DOHH2 (cell line): Measurements from ENCODE around the gene HLA-C.

Source experiments
- EZH2phosphoT487 ChIP-seq: fragments of 200-600 bp; sonication (generic); IDR thresholded peaks from 2 replicates; pipeline ENCODE4 v1.6.1; 2017; ENCODE audit warnings: borderline replicate concordance, mild to moderate bottlenecking, antibody characterized with exemption, low read length, moderate library complexity, mixed read lengths
- TF ChIP-seq, protein P1 (sequence below): fragments of 200-600 bp; sonication (generic); IDR thresholded peaks from one replicate; pipeline ENCODE4 v1.5.1; 2014; ENCODE audit warnings: antibody characterized with exemption, mild to moderate bottlenecking, low read depth, low read length; ENCODE audit not compliant: poor library complexity, severe bottlenecking

DNA sequence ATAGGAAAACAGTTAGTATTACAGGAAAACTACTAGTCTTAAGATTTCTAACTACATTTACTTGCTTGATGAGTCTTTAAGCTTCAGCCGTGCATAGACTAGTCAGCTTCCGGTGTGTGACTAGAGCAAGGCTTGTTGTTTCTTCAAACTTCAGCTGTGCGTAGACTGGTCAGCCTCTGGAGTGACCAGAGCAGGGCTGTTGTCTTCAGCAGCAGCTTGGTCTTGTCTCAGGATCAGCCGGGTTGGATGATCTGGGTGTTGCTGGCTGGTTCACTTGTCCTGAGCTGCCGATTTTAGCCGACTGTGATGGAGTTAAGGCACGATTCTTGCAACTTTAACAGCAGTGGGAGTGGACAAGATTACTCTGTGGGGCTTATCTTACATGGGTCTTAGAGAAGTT is 44.7 kb downstream of the HLA-C start:
- TF ChIP-seq, protein P1, sequence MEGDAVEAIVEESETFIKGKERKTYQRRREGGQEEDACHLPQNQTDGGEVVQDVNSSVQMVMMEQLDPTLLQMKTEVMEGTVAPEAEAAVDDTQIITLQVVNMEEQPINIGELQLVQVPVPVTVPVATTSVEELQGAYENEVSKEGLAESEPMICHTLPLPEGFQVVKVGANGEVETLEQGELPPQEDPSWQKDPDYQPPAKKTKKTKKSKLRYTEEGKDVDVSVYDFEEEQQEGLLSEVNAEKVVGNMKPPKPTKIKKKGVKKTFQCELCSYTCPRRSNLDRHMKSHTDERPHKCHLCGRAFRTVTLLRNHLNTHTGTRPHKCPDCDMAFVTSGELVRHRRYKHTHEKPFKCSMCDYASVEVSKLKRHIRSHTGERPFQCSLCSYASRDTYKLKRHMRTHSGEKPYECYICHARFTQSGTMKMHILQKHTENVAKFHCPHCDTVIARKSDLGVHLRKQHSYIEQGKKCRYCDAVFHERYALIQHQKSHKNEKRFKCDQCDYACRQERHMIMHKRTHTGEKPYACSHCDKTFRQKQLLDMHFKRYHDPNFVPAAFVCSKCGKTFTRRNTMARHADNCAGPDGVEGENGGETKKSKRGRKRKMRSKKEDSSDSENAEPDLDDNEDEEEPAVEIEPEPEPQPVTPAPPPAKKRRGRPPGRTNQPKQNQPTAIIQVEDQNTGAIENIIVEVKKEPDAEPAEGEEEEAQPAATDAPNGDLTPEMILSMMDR = no peak
- TF ChIP-seq EZH2phosphoT487 = no peak
